HEK293 (cell line): ENCODE data around the gene SEC22C.
"Not testable (repeated sequence)": the region's sequence is repeated elsewhere in the genome, so short reads cannot be mapped to it uniquely, and the experiment has no call there.

Experiments used
- CTCF ChIA-PET: fragments of 350-600 bp; formaldehyde crosslinking; extraction: SDS; loops from one replicate; lab custom pipeline; 2021; ENCODE audit warnings: antibody characterized with exemption; lab: Yijun Ruan, JAX
- POLR2A ChIA-PET: fragments of 300-600 bp; formaldehyde crosslinking; extraction: SDS; loops from one replicate; lab custom pipeline; 2020; ENCODE audit warnings: antibody characterized with exemption, inconsistent platforms; lab: Yijun Ruan, JAX
- H3K27ac ChIP-seq: fragments of 200-500 bp; sonication (Bioruptor generic); 2 replicates; pipeline ENCODE4 v1.5.1; 2014; ENCODE audit warnings: low read depth, low read length, control low read depth, inconsistent platforms; ENCODE audit errors: extremely low read depth
- H3K36me3 ChIP-seq, 2 experiments: fragments of 200-500 bp in 1 of 2; sonication (Bioruptor generic) in 1 of 2; 1 replicate in 1 of 2; 2 replicates in 1 of 2; pipeline ENCODE4 v1.5.1; 2014 to 2017; ENCODE audit warnings: inconsistent platforms in 2 of 2, low read length in 2 of 2; ENCODE audit not compliant: control insufficient read depth in 2 of 2, insufficient read depth in 1 of 2
- H3K4me1 ChIP-seq: fragments of 200-500 bp; sonication (Bioruptor generic); 2 replicates; pipeline ENCODE4 v1.5.1; 2014; ENCODE audit warnings: mild to moderate bottlenecking, low read length, inconsistent platforms; ENCODE audit not compliant: control insufficient read depth, insufficient read depth
- H3K4me3 ChIP-seq: 2 replicates; pipeline ENCODE4 v1.5.1; 2011; ENCODE audit warnings: low read depth, mild to moderate bottlenecking, control low read depth, low read length, moderate library complexity
- H3K9me3 ChIP-seq: fragments of 200-500 bp; sonication (Bioruptor generic); 2 replicates; pipeline ENCODE4 v1.5.1; 2014; ENCODE audit warnings: low read depth, low read length, inconsistent platforms; ENCODE audit not compliant: control insufficient read depth, insufficient read depth
- HOXC10 ChIP-seq: sonication (generic); formaldehyde crosslinking; IDR thresholded peaks from 2 replicates; pipeline ENCODE4 v1.8.1; 2023; ENCODE audit warnings: mild to moderate bottlenecking, missing genetic modification reagents
- KLF10 ChIP-seq: fragments of 450-650 bp; IDR thresholded peaks from 2 replicates; pipeline ENCODE4 v1.5.1; 2018; ENCODE audit warnings: missing biosample characterization, mild to moderate bottlenecking, missing genetic modification characterization
- MYNN ChIP-seq: fragments of 450-650 bp; formaldehyde crosslinking; IDR thresholded peaks from 2 replicates; pipeline ENCODE4 v1.5.1; 2016; ENCODE audit warnings: missing biosample characterization, missing genetic modification characterization, borderline replicate concordance
- TRIM28 ChIP-seq: IDR thresholded peaks from 2 replicates; pipeline ENCODE4 v1.6.1; 2011; ENCODE audit warnings: low read length, control low read depth, borderline replicate concordance
- ZNF157 ChIP-seq: fragments of 450-650 bp; formaldehyde crosslinking; IDR thresholded peaks from 2 replicates; pipeline ENCODE4 v1.5.1; 2016; ENCODE audit warnings: missing biosample characterization, missing genetic modification characterization
- ZNF555 ChIP-seq: fragments of 450-650 bp; formaldehyde crosslinking; conservative IDR thresholded peaks from 2 replicates; pipeline ENCODE4 v1.5.1; 2017; ENCODE audit warnings: missing biosample characterization, mild to moderate bottlenecking, missing genetic modification characterization, inconsistent platforms
- ZNF626 ChIP-seq: fragments of 450-650 bp; sonication (Bioruptor Pico); formaldehyde crosslinking; IDR thresholded peaks from 2 replicates; pipeline ENCODE4 v1.5.1; 2018; ENCODE audit warnings: missing biosample characterization, missing genetic modification characterization, inconsistent platforms
- ZNF658 ChIP-seq: fragments of 450-650 bp; formaldehyde crosslinking; IDR thresholded peaks from 2 replicates; pipeline ENCODE4; 2016; ENCODE audit warnings: missing biosample characterization, missing genetic modification characterization
- ZNF660 ChIP-seq: fragments of 450-650 bp; IDR thresholded peaks from 2 replicates; pipeline ENCODE4 v1.5.1; 2018; ENCODE audit warnings: missing biosample characterization, mild to moderate bottlenecking, missing genetic modification characterization
- TF ChIP-seq, protein P1 (sequence below): fragments of 450-650 bp; formaldehyde crosslinking; IDR thresholded peaks from 2 replicates; pipeline ENCODE4 v1.5.1; 2016; ENCODE audit warnings: missing biosample characterization, missing genetic modification characterization
- TF ChIP-seq, protein P2 (sequence below): fragments of 450-650 bp; formaldehyde crosslinking; IDR thresholded peaks from 2 replicates; pipeline ENCODE4 v1.5.1; 2016; ENCODE audit warnings: missing biosample characterization, missing genetic modification characterization

SEC22C gene

DNA sequence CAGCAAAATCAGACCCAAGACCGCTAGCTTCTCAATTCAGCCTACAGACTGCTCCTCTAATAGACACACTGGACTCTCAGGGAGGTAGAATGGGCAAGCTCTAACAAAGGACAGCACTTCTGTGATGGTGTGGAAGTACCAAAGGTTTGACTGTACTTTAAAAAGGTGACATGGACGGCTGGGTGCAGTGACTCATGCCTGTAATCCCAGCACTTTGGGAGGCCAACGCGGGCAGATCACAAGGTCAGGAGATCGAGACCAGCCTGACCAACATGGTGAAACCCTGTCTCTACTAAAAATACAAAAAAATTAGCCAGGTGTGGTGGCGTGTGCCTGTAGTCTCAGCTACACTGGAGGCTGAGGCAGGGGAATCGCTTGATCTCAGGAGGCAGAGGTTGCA lies 15.3 kb upstream of the SEC22C start:
- not testable (repeated sequence) for H3K4me1 ChIP-seq, H3K4me3 ChIP-seq, H3K9me3 ChIP-seq, H3K27ac ChIP-seq
- CTCF ChIA-PET, result interaction anchor here (0.7 kb wide), 1 partner anchor 14 kb away, joined by 3 read pairs; no protein-coding TSS in a partner anchor
- peaks cover 0 to 39% of the 10 kb centered on the region in 2 experiments; a peak in 1 of 3 replicates for H3K36me3 ChIP-seq
- POLR2A ChIA-PET, result interaction anchor here (0.7 to 1.3 kb wide), 2 partner anchors 15 to 181 kb away, joined by 4 read pairs; partner anchors contain the start of gene SEC22C

GRCh38 chr3:42595682-42596081 lies 13.9 kb upstream of the SEC22C start:
- Histone ChIP-seq H3K4me1 (no peaks in the 10 kb centered on the region), H3K4me3 (no peak overlapping the region), H3K9me3 (no peaks in the 10 kb centered on the region), H3K36me3 (peaks cover 0 to 46% of the 10 kb centered on the region in 2 experiments; a peak in 1 of 3 replicates), H3K27ac (no peak overlapping the region)
- ChIA-PET CTCF (interaction anchor here (1.0 kb wide), 1 partner anchor 24 kb away, joined by 4 read pairs; no protein-coding TSS in a partner anchor), POLR2A (interaction anchor here (1.0 kb wide), 1 partner anchor 14 kb away, joined by 4 read pairs; the partner anchor contains the start of gene SEC22C)
- no peak for TF ChIP-seq ZNF626 (tag by site-specific recombination)
- no peak for TF ChIP-seq ZNF658 (tag by site-specific recombination)
- no peak for TF ChIP-seq ZNF555 (tag by site-specific recombination)

- CTCF ChIA-PET, result interaction anchor here (0.7 kb wide), 1 partner anchor 885 kb away, joined by 4 read pairs; no protein-coding TSS in a partner anchor
- no peaks in the 10 kb centered on the region for H3K4me1 ChIP-seq
- no peak overlapping the region for H3K4me3 ChIP-seq
- no peaks in the 10 kb centered on the region for H3K9me3 ChIP-seq
- H3K36me3 ChIP-seq, result peaks cover 0 to 46% of the 10 kb centered on the region in 2 experiments; a peak in 1 of 3 replicates
- no peak overlapping the region for H3K27ac ChIP-seq
- no peak for TF ChIP-seq KLF10
- no peak for TF ChIP-seq MYNN (tag by site-specific recombination)
- TF ChIP-seq HOXC10 (CRISPR knock-in tag), result no peak
- TF ChIP-seq TRIM28, result no peak
- TF ChIP-seq ZNF157, result no peak
- TF ChIP-seq ZNF660 (tag by site-specific recombination), result no peak
- POLR2A ChIA-PET, result interaction anchor here (0.5 kb wide), 1 partner anchor 213 kb away, joined by 3 read pairs; no protein-coding TSS in a partner anchor
These were observed 11.9 kb upstream of the SEC22C start for GRCh38 chr3:42593635-42594034.

GRCh38 chr3:42591811-42592210 lies 10.0 kb upstream of the SEC22C start:
- ChIA-PET CTCF (interaction anchor here (0.6 kb wide), 2 partner anchors 19 to 27 kb away, joined by 3 read pairs; no protein-coding TSS in a partner anchor), POLR2A (interaction anchor here (2.5 to 2.6 kb wide), 2 partner anchors 9 to 10 kb away, joined by 38 to 60 read pairs; partner anchors contain the start of genes NKTR and SEC22C)
- Histone ChIP-seq H3K27ac (no peak overlapping the region; the same call in 1 of the 2 replicates), H3K36me3 (peaks cover 0 to 43% of the 10 kb centered on the region in 2 experiments; a peak in 1 of 3 replicates), H3K4me1 (no peaks in the 10 kb centered on the region), H3K4me3 (peak overlapping the region; percentile 55), H3K9me3 (no peaks in the 10 kb centered on the region)
- TF ChIP-seq, protein P1, sequence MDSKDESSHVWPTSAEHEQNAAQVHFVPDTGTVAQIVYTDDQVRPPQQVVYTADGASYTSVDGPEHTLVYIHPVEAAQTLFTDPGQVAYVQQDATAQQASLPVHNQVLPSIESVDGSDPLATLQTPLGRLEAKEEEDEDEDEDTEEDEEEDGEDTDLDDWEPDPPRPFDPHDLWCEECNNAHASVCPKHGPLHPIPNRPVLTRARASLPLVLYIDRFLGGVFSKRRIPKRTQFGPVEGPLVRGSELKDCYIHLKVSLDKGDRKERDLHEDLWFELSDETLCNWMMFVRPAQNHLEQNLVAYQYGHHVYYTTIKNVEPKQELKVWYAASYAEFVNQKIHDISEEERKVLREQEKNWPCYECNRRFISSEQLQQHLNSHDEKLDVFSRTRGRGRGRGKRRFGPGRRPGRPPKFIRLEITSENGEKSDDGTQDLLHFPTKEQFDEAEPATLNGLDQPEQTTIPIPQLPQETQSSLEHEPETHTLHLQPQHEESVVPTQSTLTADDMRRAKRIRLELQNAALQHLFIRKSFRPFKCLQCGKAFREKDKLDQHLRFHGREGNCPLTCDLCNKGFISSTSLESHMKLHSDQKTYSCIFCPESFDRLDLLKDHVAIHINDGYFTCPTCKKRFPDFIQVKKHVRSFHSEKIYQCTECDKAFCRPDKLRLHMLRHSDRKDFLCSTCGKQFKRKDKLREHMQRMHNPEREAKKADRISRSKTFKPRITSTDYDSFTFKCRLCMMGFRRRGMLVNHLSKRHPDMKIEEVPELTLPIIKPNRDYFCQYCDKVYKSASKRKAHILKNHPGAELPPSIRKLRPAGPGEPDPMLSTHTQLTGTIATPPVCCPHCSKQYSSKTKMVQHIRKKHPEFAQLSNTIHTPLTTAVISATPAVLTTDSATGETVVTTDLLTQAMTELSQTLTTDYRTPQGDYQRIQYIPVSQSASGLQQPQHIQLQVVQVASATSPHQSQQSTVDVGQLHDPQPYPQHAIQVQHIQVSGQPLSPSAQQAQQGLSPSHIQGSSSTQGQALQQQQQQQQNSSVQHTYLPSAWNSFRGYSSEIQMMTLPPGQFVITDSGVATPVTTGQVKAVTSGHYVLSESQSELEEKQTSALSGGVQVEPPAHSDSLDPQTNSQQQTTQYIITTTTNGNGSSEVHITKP, result 0 out of 2 replicates have a peak, but pooled peaks have one; percentile 17
- TF ChIP-seq, protein P2, sequence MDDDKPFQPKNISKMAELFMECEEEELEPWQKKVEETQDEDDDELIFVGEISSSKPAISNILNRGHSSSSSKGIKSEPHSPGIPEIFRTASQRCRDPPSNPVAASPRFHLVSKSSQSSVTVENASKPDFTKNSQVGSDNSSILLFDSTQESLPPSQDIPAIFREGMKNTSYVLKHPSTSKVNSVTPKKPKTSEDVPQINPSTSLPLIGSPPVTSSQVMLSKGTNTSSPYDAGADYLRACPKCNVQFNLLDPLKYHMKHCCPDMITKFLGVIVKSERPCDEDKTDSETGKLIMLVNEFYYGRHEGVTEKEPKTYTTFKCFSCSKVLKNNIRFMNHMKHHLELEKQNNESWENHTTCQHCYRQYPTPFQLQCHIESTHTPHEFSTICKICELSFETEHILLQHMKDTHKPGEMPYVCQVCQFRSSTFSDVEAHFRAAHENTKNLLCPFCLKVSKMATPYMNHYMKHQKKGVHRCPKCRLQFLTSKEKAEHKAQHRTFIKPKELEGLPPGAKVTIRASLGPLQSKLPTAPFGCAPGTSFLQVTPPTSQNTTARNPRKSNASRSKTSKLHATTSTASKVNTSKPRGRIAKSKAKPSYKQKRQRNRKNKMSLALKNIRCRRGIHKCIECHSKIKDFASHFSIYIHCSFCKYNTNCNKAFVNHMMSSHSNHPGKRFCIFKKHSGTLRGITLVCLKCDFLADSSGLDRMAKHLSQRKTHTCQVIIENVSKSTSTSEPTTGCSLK, result no peak
